GM12878 (cell line): ENCODE measurements around the gene KLF17. TPM values are rescaled to one million over a fixed set of nuclear protein-coding genes. Genes with fewer than 3 reads are reported as not detected.

Experiments
- ATAC-seq: fragments of 200-7000 bp; cut with Tn5 transposase; 3 replicates; pipeline ENCODE4 v1.9.1; 2020; ENCODE audit warnings: mild to moderate bottlenecking, moderate library complexity
- BruUV-seq: library from RNA; stranded (reverse); fragments of 400-500 nt; replicated peaks from 2 replicates; lab custom pipeline; 2021; lab: Mats Ljungman, UMichigan
- CTCF ChIA-PET: fragments of 300-600 bp; sonication (Branson Sonifier 250); formaldehyde crosslinking; extraction: SDS; loops from one replicate; lab custom pipeline; 2021; ENCODE audit warnings: inconsistent platforms; lab: Yijun Ruan, JAX
- POLR2A ChIA-PET: fragments of 350-600 bp; formaldehyde crosslinking; extraction: SDS; loops from one replicate; lab custom pipeline; 2021; ENCODE audit warnings: inconsistent platforms; lab: Charles Lee
- RAD21 ChIA-PET: fragments of 300-600 bp; sonication (Branson Sonifier 250); formaldehyde crosslinking; loops from one replicate; lab custom pipeline; 2023; ENCODE audit warnings: antibody characterized with exemption; ENCODE audit not compliant: unreplicated experiment; lab: Charles Lee
- SMC1A ChIA-PET: fragments of 300-600 bp; sonication (Branson Sonifier 250); formaldehyde crosslinking; loops from one replicate; lab custom pipeline; 2023; ENCODE audit not compliant: unreplicated experiment, uncharacterized antibody; lab: Charles Lee
- DNase-seq: peaks from one replicate; pipeline ENCODE4 v3.0.0-alpha.2; 2011; ENCODE audit warnings: low read depth, low spot score
- FAIRE-seq: peaks from 3 replicates; lab custom pipeline; 2011; peaks lifted over from hg19 to GRCh38; lab: Jason Lieb, UNC
- H2AFZ ChIP-seq: 2 replicates; pipeline ENCODE4 v1.6.0; 2011; ENCODE audit warnings: low read depth, low read length, control low read depth; ENCODE audit not compliant: control insufficient read depth
- H3K27ac ChIP-seq: 2 replicates; pipeline ENCODE4 v1.5.1; 2011; ENCODE audit warnings: control low read depth; ENCODE audit not compliant: control insufficient read depth, insufficient read depth
- H3K27me3 ChIP-seq, 2 experiments: replicated peaks in 1 of 2; 2 replicates each; pipeline versions ENCODE4 v1.6.0 to v1.6.1; 2011; ENCODE audit warnings: low read length in 1 of 2; ENCODE audit not compliant: control insufficient read depth in 2 of 2, insufficient read depth in 2 of 2
- H3K36me3 ChIP-seq, 2 experiments: 2 replicates each; pipeline ENCODE4 v1.5.1; 2011; ENCODE audit warnings: low read length in 1 of 2; ENCODE audit not compliant: control insufficient read depth in 2 of 2, insufficient read depth in 2 of 2
- H3K4me1 ChIP-seq: 2 replicates; pipeline ENCODE4 v1.6.1; 2011; ENCODE audit warnings: mild to moderate bottlenecking, low read length, moderate library complexity, mixed read lengths; ENCODE audit not compliant: control insufficient read depth, insufficient read depth
- H3K4me2 ChIP-seq: 2 replicates; pipeline ENCODE4 v1.6.0; 2011; ENCODE audit warnings: control low read depth; ENCODE audit not compliant: control insufficient read depth, insufficient read depth
- H3K4me3 ChIP-seq: fragments of 200-600 bp; sonication (generic); 2 replicates; pipeline ENCODE4 v1.5.1; 2016
- H3K79me2 ChIP-seq: 2 replicates; pipeline ENCODE4 v1.6.0; 2011; ENCODE audit warnings: low read length; ENCODE audit not compliant: control insufficient read depth, insufficient read depth
- H3K9ac ChIP-seq: 2 replicates; pipeline ENCODE4 v1.8.0; 2011; ENCODE audit warnings: low read length, control low read depth, mixed read lengths; ENCODE audit not compliant: control insufficient read depth, insufficient read depth
- H3K9me3 ChIP-seq: replicated peaks from 3 replicates; pipeline ENCODE4 v1.5.1; 2011; ENCODE audit warnings: mild to moderate bottlenecking, low read length; ENCODE audit not compliant: control insufficient read depth, insufficient read depth
- H4K20me1 ChIP-seq: 2 replicates; pipeline ENCODE4 v1.6.0; 2011; ENCODE audit not compliant: control insufficient read depth, insufficient read depth
- CUX1 ChIP-seq: IDR thresholded peaks from 2 replicates; pipeline ENCODE4 v1.6.1; 2012; ENCODE audit warnings: improper control_type of control experiment, low read depth, low read length; ENCODE audit not compliant: insufficient replicate concordance
- EED ChIP-seq: sonication (generic); IDR thresholded peaks from 2 replicates; pipeline ENCODE4 v1.6.1; 2016; ENCODE audit warnings: antibody characterized with exemption, low read depth
- FOS ChIP-seq: IDR thresholded peaks from 3 replicates; pipeline ENCODE4 v1.6.1; 2011; ENCODE audit warnings: borderline replicate concordance; ENCODE audit not compliant: insufficient read length; ENCODE audit errors: extremely low read depth
- HDAC6 ChIP-seq: fragments of 200-600 bp; sonication (generic); IDR thresholded peaks from one replicate; pipeline ENCODE4 v1.8.0; 2017; ENCODE audit warnings: antibody characterized with exemption; ENCODE audit not compliant: unreplicated experiment
- KDM1A ChIP-seq: fragments of 200-600 bp; sonication (generic); IDR thresholded peaks from 2 replicates; pipeline ENCODE4 v1.6.1; 2016; ENCODE audit warnings: borderline replicate concordance
- MLLT1 ChIP-seq: fragments of 450-650 bp; IDR thresholded peaks from 2 replicates; pipeline ENCODE4 v1.6.1; 2016; ENCODE audit warnings: mild to moderate bottlenecking
- POU2F2 ChIP-seq: IDR thresholded peaks from 3 replicates; pipeline ENCODE4 v1.6.1; 2011; ENCODE audit warnings: low read depth, mild to moderate bottlenecking, low read length, borderline replicate concordance
- STAT1 ChIP-seq: fragments of 450-650 bp; conservative IDR thresholded peaks from 2 replicates; pipeline ENCODE4 v1.6.1; 2014; ENCODE audit warnings: antibody characterized with exemption, mild to moderate bottlenecking
- ZNF217 ChIP-seq: fragments of 450-650 bp; IDR thresholded peaks from 2 replicates; pipeline ENCODE4 v1.6.1; 2017; ENCODE audit warnings: antibody characterized with exemption, mild to moderate bottlenecking
- ZNF24 ChIP-seq: fragments of 450-650 bp; IDR thresholded peaks from 2 replicates; pipeline ENCODE4 v1.6.1; 2017; ENCODE audit warnings: antibody characterized with exemption, mild to moderate bottlenecking
- WGBS: methylation state at CpG from one replicate; pipeline ENCODE4 v1.1.6; 2016; ENCODE audit warnings: low lambda C conversion rate; ENCODE audit not compliant: insufficient replicate concordance, insufficient coverage; ENCODE audit errors: missing lambda C conversion rate; 5-methylcytosine and 5-hydroxymethylcytosine counted together
- in situ Hi-C: fragments of 300-500 bp; cut with MboI; formaldehyde crosslinking; loops from 9 replicates; pipeline ENCODE4 v1.14.3; 2018; ENCODE audit warnings: mixed read lengths
- intact Hi-C: fragments of 100-400 bp; cut with micrococcal nuclease; formaldehyde crosslinking; loops from one replicate; pipeline ENCODE4 v1.14.2; 2022; ENCODE audit not compliant: unreplicated experiment
- polyA plus RNA-seq, 11 experiments: library from polyadenylated mRNA; depleted of rRNA in 4 of 11; unstranded in 6 of 11; stranded (reverse) in 5 of 11; fragments of >200 nt; fragmentation: Nextera tagmentation in 4 of 11; fragmentation: Illumina TruSeq in 1 of 11; extraction: Ambion mirVana in 4 of 11; extraction: Trizol in 1 of 11; gene quantifications; 1 replicate in 1 of 11; 2 replicates in 10 of 11; pipeline versions ENCODE4 v1.2.1 to v1.2.3, GENCODE V29; 2011 to 2016; ENCODE audit warnings: inconsistent platforms in 2 of 11, missing spikeins in 2 of 11, low read depth in 1 of 11
- total RNA-seq, 4 experiments: library from RNA; depleted of rRNA in 3 of 4; stranded (reverse); fragments of >200 nt in 3 of 4; fragmentation: Illumina TruSeq in 1 of 4; extraction: Trizol in 1 of 4; gene quantifications; 2 replicates each; pipeline versions ENCODE4 v1.2.1 to v1.2.3, GENCODE V29; 2013 to 2021
- TF ChIP-seq, protein P1 (sequence below): fragments of 450-650 bp; IDR thresholded peaks from 2 replicates; pipeline ENCODE4 v1.6.1; 2018; ENCODE audit warnings: borderline replicate concordance, mild to moderate bottlenecking; ENCODE audit not compliant: partially characterized antibody

Gene KLF17
- total and polyA plus RNA-seq, 10 of the 15 experiments (the other 5 are each of a cell fraction or from before 2014, with no cell fraction given), result not detected

GRCh38 chr1:44120398-44120949, 1.9 kb downstream of the KLF17 start (continued):
- no peak for TF ChIP-seq FOS
- no peak for TF ChIP-seq ZNF24

DNA sequence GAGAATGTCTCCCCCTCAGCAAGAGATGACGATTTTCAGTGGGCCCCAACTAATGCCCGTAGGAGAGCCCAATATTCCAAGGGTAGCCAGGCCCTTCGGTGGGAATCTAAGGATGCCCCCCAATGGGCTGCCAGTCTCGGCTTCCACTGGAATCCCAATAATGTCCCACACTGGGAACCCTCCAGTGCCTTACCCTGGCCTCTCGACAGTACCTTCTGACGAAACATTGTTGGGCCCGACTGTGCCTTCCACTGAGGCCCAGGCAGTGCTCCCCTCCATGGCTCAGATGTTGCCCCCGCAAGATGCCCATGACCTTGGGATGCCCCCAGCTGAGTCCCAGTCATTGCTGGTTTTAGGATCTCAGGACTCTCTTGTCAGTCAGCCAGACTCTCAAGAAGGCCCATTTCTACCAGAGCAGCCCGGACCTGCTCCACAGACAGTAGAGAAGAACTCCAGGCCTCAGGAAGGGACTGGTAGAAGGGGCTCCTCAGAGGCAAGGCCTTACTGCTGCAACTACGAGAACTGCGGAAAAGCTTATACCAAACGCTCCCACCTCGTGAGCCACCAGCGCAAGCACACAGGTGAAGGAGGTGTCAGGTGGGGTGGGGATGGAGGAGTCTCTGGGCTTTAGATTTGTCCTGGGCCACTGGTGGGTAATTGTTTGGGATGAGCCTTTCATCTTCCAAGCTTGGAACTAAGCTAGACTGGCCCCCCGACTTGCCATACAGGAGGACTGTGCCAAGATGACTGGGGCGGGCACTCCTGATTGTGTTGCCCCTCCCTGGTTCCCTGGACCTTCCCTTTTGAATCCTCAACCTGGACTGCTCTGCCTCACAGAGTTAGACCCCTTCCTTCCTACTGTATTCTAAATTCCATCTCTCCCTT, 11.2 kb downstream of the KLF17 start:
- no peak for FAIRE-seq
- no peaks in the 10 kb centered on the region for H3K4me1 ChIP-seq
- H3K9ac ChIP-seq, result no peak overlapping the region
- no TSS peak for BruUV-seq
- H3K79me2 ChIP-seq, result no peaks in the 10 kb centered on the region
- intact Hi-C loops, result no loop called here
- no peak overlapping the region for H2AFZ ChIP-seq
- no peak for ATAC-seq
- SMC1A ChIA-PET, result interaction anchor here (0.6 kb wide), 1 partner anchor 14 kb away, joined by 5 read pairs; no protein-coding TSS in a partner anchor
- no peak for DNase-seq
- no peak overlapping the region for H3K4me2 ChIP-seq
- H3K27ac ChIP-seq, result no peak overlapping the region
- H4K20me1 ChIP-seq, result no peaks in the 10 kb centered on the region
- in situ Hi-C loops, result no loop called here
- H3K9me3 ChIP-seq, result no peaks in the 10 kb centered on the region
- POLR2A ChIA-PET, result no interaction called here
- RAD21 ChIA-PET, result no interaction called here
- H3K4me3 ChIP-seq, result no peak overlapping the region
- peaks cover 0 to 2% of the 10 kb centered on the region in 2 experiments; a peak in 1 of 4 replicates for H3K27me3 ChIP-seq
- CTCF ChIA-PET, result interaction anchor here (1.0 kb wide), 1 partner anchor 9 kb away, joined by 3 read pairs; no protein-coding TSS in a partner anchor
- no peaks in the 10 kb centered on the region for H3K36me3 ChIP-seq
- 43% methylated on average over 16 of the region's 16 CpGs for WGBS
- TF ChIP-seq ZNF217 (no peak), STAT1 (no peak), KDM1A (no peak), POU2F2 (no peak), EED (no peak), HDAC6 (no peak), MLLT1 (no peak), CUX1 (no peak)
- TF ChIP-seq, protein P1, sequence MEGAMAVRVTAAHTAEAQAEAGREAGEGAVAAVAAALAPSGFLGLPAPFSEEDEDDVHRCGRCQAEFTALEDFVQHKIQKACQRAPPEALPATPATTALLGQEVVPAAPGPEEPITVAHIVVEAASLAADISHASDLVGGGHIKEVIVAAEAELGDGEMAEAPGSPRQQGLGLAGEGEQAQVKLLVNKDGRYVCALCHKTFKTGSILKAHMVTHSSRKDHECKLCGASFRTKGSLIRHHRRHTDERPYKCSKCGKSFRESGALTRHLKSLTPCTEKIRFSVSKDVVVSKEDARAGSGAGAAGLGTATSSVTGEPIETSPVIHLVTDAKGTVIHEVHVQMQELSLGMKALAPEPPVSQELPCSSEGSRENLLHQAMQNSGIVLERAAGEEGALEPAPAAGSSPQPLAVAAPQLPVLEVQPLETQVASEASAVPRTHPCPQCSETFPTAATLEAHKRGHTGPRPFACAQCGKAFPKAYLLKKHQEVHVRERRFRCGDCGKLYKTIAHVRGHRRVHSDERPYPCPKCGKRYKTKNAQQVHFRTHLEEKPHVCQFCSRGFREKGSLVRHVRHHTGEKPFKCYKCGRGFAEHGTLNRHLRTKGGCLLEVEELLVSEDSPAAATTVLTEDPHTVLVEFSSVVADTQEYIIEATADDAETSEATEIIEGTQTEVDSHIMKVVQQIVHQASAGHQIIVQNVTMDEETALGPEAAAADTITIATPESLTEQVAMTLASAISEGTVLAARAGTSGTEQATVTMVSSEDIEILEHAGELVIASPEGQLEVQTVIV, result no peak
